ENCODE results near the gene SLC52A1. TPM values are rescaled to one million over a fixed set of nuclear protein-coding genes. Genes with fewer than 3 reads are reported as not detected.

SLC52A1 gene
- total and polyA plus RNA-seq, 8 donors: 0.13 to 0.73 (median 0.28) TPM

- intact Hi-C loops (cut with DNase I): no loop called here
These were observed 7.2 kb upstream of the SLC52A1 start for GRCh38 chr17:5042157-5043022.

GRCh38 chr17:5034651-5035050 is 575 bp downstream of the SLC52A1 start:
- no peak for TF ChIP-seq CTCF (IDR thresholded peaks at IDR 0.05)
- H3K4me3 ChIP-seq: no peak overlapping the region
- H3K9me3 ChIP-seq: no peaks in the 10 kb centered on the region
- ATAC-seq (no peak), DNase-seq (no peak)
- intact Hi-C loops (cut with DNase I): no loop called here
- no peak overlapping the region for H3K27ac ChIP-seq
- H3K36me3 ChIP-seq: no peaks in the 10 kb centered on the region
- H3K27me3 ChIP-seq: peaks cover 6 to 23% of the 10 kb centered on the region in 2 donors
- peaks cover 5 to 30% of the 10 kb centered on the region in 2 donors for H3K4me1 ChIP-seq

More at GRCh38 chr17:5042157-5043022, 7.2 kb upstream of the SLC52A1 start:
- no peak overlapping the region for H3K4me3 ChIP-seq
- H3K4me1 ChIP-seq: no peaks in the 10 kb centered on the region
- H3K27ac ChIP-seq: no peak overlapping the region
- no peaks in the 10 kb centered on the region for H3K9me3 ChIP-seq
- ATAC-seq (no peak), DNase-seq (no peak)
- no peaks in the 10 kb centered on the region for H3K27me3 ChIP-seq
- no peaks in the 10 kb centered on the region for H3K36me3 ChIP-seq
- TF ChIP-seq CTCF (IDR thresholded peaks at IDR 0.05): no peak

DNA sequence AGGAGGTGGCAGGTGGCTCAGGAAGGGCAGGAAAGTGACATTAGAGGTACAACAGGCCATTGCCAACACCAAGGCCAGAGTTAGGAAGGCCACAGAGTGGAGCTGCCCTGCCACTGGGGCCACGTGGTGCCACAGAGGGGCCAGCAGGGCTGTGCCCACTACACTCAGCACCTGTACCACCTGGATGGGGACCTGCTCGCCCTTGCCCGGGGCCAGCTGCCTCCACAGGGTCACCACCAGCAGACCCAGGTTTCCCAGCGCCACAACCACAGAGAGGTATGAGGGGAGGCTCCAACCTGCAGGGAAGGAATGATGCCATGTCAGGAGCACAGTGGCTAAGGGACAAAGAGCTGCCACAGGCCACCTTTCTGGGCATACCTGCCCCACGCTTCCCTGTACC is 1.2 kb downstream of the SLC52A1 start:
- ATAC-seq: no peak
- Histone ChIP-seq H3K9me3 (no peaks in the 10 kb centered on the region), H3K4me3 (no peak overlapping the region), H3K4me1 (peaks cover 5 to 30% of the 10 kb centered on the region in 2 donors), H3K36me3 (no peaks in the 10 kb centered on the region), H3K27ac (no peak overlapping the region), H3K27me3 (peaks cover 6 to 23% of the 10 kb centered on the region in 2 donors)
- DNase-seq: no peak
- TF ChIP-seq CTCF (IDR thresholded peaks at IDR 0.05): no peak
- intact Hi-C loops (cut with DNase I): no loop called here

GRCh38 chr17:5033352-5034015 is 1.7 kb downstream of the SLC52A1 start:
- no peak overlapping the region for H3K27ac ChIP-seq
- DNase-seq (no peak), ATAC-seq (no peak)
- peaks cover 5 to 30% of the 10 kb centered on the region in 2 donors for H3K4me1 ChIP-seq
- peaks cover 6 to 23% of the 10 kb centered on the region in 2 donors for H3K27me3 ChIP-seq
- H3K36me3 ChIP-seq: no peaks in the 10 kb centered on the region
- no peak for TF ChIP-seq CTCF (IDR thresholded peaks at IDR 0.05)
- intact Hi-C loops (cut with DNase I): no loop called here
- no peaks in the 10 kb centered on the region for H3K9me3 ChIP-seq
- H3K4me3 ChIP-seq: no peak overlapping the region

DNA sequence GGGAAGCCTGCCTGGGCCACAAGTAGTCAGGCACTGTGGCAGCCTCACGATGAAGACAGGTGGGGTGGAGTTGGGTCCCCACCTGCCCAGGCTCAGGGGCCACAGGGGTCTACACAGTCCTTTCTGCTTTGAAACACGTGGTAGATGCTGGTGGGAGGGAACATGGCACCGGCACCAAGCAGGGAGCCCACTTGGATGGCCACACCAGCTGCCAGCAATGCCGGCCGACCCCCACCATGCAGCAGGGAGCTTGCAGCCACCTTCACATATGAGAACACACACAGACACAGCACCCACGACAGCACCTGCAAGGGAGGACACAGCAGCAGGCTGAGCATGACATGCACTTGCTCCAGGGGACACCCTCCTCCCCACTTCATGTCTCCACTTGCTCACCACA is 2.4 kb downstream of the SLC52A1 start:
- intact Hi-C loops (cut with DNase I): no loop called here
- no peak for TF ChIP-seq CTCF (IDR thresholded peaks at IDR 0.05)
- H3K27me3 ChIP-seq: peaks cover 6 to 23% of the 10 kb centered on the region in 2 donors
- H3K4me1 ChIP-seq: peaks cover 5 to 30% of the 10 kb centered on the region in 2 donors
- no peaks in the 10 kb centered on the region for H3K36me3 ChIP-seq
- no peak overlapping the region for H3K4me3 ChIP-seq
- no peaks in the 10 kb centered on the region for H3K9me3 ChIP-seq
- no peak overlapping the region for H3K27ac ChIP-seq
- no peak for DNase-seq
- no peak for ATAC-seq
